ENCODE data around the gene ENO2.

ENO2 gene

GRCh38 chr12:6945613-6946012 lies 31.2 kb downstream of the ENO2 start:
- no peak for TF ChIP-seq CTCF (IDR thresholded peaks at IDR 0.05; ENCODE audit: low read length, missing control alignments)
- DNase-seq (ENCODE audit: low read depth): no peak
- no peak overlapping the region for H3K4me3 ChIP-seq (replicated peaks; ENCODE audit: low read depth, low read length)

GRCh38 chr12:6946033-6946919 lies 31.9 kb downstream of the ENO2 start:
- no peak overlapping the region for H3K4me3 ChIP-seq (replicated peaks; ENCODE audit: low read depth, low read length)
- no peak for DNase-seq (ENCODE audit: low read depth)
- no peak for TF ChIP-seq CTCF (IDR thresholded peaks at IDR 0.05; ENCODE audit: low read length, missing control alignments)

- no peak overlapping the region for H3K4me3 ChIP-seq (replicated peaks; ENCODE audit: low read depth, low read length)
- DNase-seq (ENCODE audit: low read depth): no peak
- no peak for TF ChIP-seq CTCF (IDR thresholded peaks at IDR 0.05; ENCODE audit: low read length, missing control alignments)
Observed at GRCh38 chr12:6946920-6947374, 32.6 kb downstream of the ENO2 start.

- DNase-seq (ENCODE audit: low read depth): no peak
- no peak for TF ChIP-seq CTCF (IDR thresholded peaks at IDR 0.05; ENCODE audit: low read length, missing control alignments)
- no peak overlapping the region for H3K4me3 ChIP-seq (replicated peaks; ENCODE audit: low read depth, low read length)
Observed at GRCh38 chr12:6947615-6948014, 33.2 kb downstream of the ENO2 start.

GRCh38 chr12:6948873-6949594 lies 34.7 kb downstream of the ENO2 start:
- no peak overlapping the region for H3K4me3 ChIP-seq (replicated peaks; ENCODE audit: low read depth, low read length)
- DNase-seq (ENCODE audit: low read depth): no peak
- TF ChIP-seq CTCF (IDR thresholded peaks at IDR 0.05; ENCODE audit: low read length, missing control alignments): no peak

- DNase-seq (ENCODE audit: low read depth): no peak
- H3K4me3 ChIP-seq (replicated peaks; ENCODE audit: low read depth, low read length): no peak overlapping the region
- TF ChIP-seq CTCF (IDR thresholded peaks at IDR 0.05; ENCODE audit: low read length, missing control alignments): peak; percentile 25
Observed at GRCh38 chr12:6950401-6950801, 36.0 kb downstream of the ENO2 start.
